Activated CD8-positive, alpha-beta T cell treated with anti-CD3 and anti-CD28 coated beads for 36 hours (primary cell): Measurements from ENCODE around the gene LONRF2. TPM values are rescaled to one million over a fixed set of nuclear protein-coding genes. Genes with fewer than 3 reads are reported as not detected.

Experiments
- ATAC-seq: fragments of 200-7000 bp; cut with Tn5 transposase; one replicate; pipeline ENCODE4 v1.10.0; 2021; ENCODE audit warnings: mild to moderate bottlenecking, moderate library complexity
- CTCF ChIA-PET: fragments of 350-600 bp; sonication (Branson Sonifier 250); formaldehyde crosslinking; loops from one replicate; lab custom pipeline; 2021; ENCODE audit warnings: antibody characterized with exemption; lab: Charles Lee
- POLR2A ChIA-PET: fragments of 350-600 bp; sonication (Branson Sonifier 250); formaldehyde crosslinking; loops from one replicate; lab custom pipeline; 2021; ENCODE audit warnings: antibody characterized with exemption; lab: Charles Lee
- DNase-seq: peaks from one replicate; pipeline ENCODE4 v3.0.0-alpha.2; 2020
- H3K27ac Mint-ChIP-seq: one replicate; pipeline ENCODE4 v1.8.0; 2021; ENCODE audit warnings: mild to moderate bottlenecking, mixed read lengths
- H3K27me3 Mint-ChIP-seq: one replicate; pipeline ENCODE4 v1.8.0; 2021; ENCODE audit warnings: mixed read lengths
- H3K36me3 Mint-ChIP-seq: one replicate; pipeline ENCODE4 v1.8.0; 2021; ENCODE audit warnings: low read depth, mixed read lengths
- H3K4me1 Mint-ChIP-seq: one replicate; pipeline ENCODE4 v1.8.0; 2021; ENCODE audit warnings: low read depth, mixed read lengths
- H3K4me3 Mint-ChIP-seq: one replicate; pipeline ENCODE4 v1.8.0; 2021; ENCODE audit warnings: mild to moderate bottlenecking, moderate library complexity, mixed read lengths
- H3K9me3 Mint-ChIP-seq: one replicate; pipeline ENCODE4 v1.8.0; 2021; ENCODE audit warnings: mixed read lengths
- CTCF ChIP-seq: fragments of 200-600 bp; IDR thresholded peaks from one replicate; pipeline ENCODE4 v1.8.0; 2022; ENCODE audit warnings: antibody characterized with exemption, mild to moderate bottlenecking
- intact Hi-C: fragments of 100-400 bp; cut with micrococcal nuclease; formaldehyde crosslinking; loops from one replicate; pipeline ENCODE4 v1.10.0; 2022
- total RNA-seq, 2 experiments: library from RNA; stranded (reverse); gene quantifications; one replicate each; pipeline ENCODE4 v1.2.3, GENCODE V29; 2021

LONRF2 gene
- total RNA-seq, 2 experiments from 2014 or later, result 0.04 to 0.20 TPM

DNA sequence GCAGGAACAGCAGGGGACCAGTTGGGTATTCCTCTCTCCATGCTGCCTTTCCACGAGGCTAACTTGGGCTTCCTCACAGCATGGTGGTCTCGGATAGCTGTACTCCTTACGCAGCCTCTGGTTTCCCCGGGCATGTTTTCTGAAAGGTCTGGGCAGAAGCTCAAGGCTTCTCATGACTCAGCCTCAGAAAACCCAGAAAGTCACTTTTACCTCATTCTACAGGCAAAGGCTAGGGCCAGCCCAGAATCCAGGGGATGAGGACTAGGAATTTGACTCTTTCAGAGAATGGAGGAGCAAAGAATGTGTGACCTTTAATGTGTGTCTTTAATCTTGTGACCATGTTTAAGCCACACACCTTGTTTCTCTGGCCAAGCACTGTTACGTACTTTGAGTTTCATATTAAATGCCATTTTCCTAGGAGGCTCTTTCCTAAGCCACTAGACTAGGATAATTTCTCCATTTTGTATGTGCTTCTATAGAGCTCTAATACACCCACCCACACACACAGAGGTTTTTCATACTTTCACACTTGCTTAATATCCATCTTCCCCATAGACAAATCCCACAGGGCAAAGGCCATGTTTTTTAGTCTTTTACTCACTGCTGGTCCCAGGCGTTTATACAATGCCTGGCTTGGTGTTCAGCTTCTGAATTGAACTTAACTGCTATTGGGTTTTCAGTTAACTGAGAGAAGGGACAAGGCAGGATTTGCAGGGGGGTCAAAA, 77.3 kb downstream of the LONRF2 start:
- Mint-ChIP-seq H3K9me3 (no peaks in the 10 kb centered on the region), H3K27me3 (peaks cover 8% of the 10 kb centered on the region), H3K4me3 (no peak overlapping the region), H3K4me1 (no peaks in the 10 kb centered on the region), H3K36me3 (no peaks in the 10 kb centered on the region), H3K27ac (no peak overlapping the region)
- ChIA-PET CTCF (interaction anchor here (1.1 to 3.2 kb wide), 3 partner anchors 17 to 425 kb away, joined by 3 to 17 read pairs (median 14); no protein-coding TSS in a partner anchor), POLR2A (interaction anchor here (0.6 kb wide), 1 partner anchor 357 kb away, joined by 4 read pairs; no protein-coding TSS in a partner anchor)
- ATAC-seq, result no peak
- intact Hi-C loops, result loop anchor here (5.0 kb wide), 1 partner anchor 428 kb away; no protein-coding TSS in a partner anchor
- TF ChIP-seq CTCF, result no peak
- no peak for DNase-seq

DNA sequence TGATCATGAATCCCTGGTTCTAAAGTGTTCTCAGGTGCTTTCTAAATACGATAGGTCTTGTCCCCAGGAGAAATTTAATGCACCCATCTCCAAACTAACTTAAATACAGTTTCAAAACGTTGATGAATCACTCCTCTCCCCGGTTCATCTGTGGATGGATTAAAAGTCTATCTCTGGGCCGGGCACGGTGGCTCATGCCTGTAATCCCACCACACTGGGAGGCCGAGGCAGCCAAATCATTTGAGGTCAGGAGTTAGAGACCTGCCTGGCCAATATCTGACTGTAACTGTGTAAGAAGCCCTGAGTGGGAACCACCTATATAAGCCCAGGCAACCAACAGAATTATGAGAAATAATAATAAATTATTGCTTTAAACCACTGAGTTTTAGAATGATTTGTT, 78.7 kb downstream of the LONRF2 start:
- no peak for ATAC-seq
- no peak for TF ChIP-seq CTCF
- Mint-ChIP-seq H3K9me3 (no peaks in the 10 kb centered on the region), H3K36me3 (no peaks in the 10 kb centered on the region), H3K4me1 (no peaks in the 10 kb centered on the region), H3K27me3 (peaks cover 6% of the 10 kb centered on the region), H3K27ac (no peak overlapping the region), H3K4me3 (no peak overlapping the region)
- POLR2A ChIA-PET, result no interaction called here
- CTCF ChIA-PET, result interaction anchor here (0.7 kb wide), 1 partner anchor 683 kb away, joined by 3 read pairs; no protein-coding TSS in a partner anchor
- intact Hi-C loops, result loop anchor here (2.0 to 5.0 kb wide), 2 partner anchors 426 to 685 kb away; no protein-coding TSS in a partner anchor
- DNase-seq, result no peak

- no peaks in the 10 kb centered on the region for H3K4me1 Mint-ChIP-seq
- H3K27me3 Mint-ChIP-seq, result peaks cover 5% of the 10 kb centered on the region
- no peaks in the 10 kb centered on the region for H3K36me3 Mint-ChIP-seq
- DNase-seq (peak; percentile 72), ATAC-seq (peak; percentile 70)
- H3K9me3 Mint-ChIP-seq, result no peaks in the 10 kb centered on the region
- no peak overlapping the region for H3K27ac Mint-ChIP-seq
- peak; percentile 69 for TF ChIP-seq CTCF
- ChIA-PET POLR2A (no interaction called here), CTCF (interaction anchor here (0.7 to 1.5 kb wide), 3 partner anchors 24 to 683 kb away, joined by 3 to 5 read pairs (median 4); no protein-coding TSS in a partner anchor)
- H3K4me3 Mint-ChIP-seq, result no peak overlapping the region
- intact Hi-C loops, result loop anchor here (2.0 to 5.0 kb wide), 2 partner anchors 426 to 684 kb away; no protein-coding TSS in a partner anchor
Observed at GRCh38 chr2:100242891-100243619, 79.2 kb downstream of the LONRF2 start.

DNA sequence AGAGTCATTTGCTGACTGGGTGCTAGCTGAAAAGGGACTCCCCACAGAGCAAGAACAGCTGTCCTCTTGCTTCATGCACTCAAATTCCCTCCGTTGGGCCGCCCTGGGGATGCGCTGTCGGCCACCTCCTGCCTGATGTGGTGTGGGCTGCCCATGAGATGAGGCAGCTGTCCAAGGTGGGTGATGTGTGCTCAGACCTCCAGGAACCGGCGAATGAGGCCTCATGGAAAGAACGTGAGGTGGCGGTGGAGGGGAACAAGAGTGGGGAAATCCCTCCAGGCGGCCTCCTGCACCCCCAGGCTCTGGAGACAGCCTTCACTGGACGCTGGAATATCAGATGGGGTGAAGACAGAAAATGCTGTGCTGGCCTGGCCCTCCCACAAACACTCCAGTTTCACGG, 79.8 kb downstream of the LONRF2 start:
- H3K9me3 Mint-ChIP-seq, result no peaks in the 10 kb centered on the region

More for the DNA sequence above, 79.8 kb downstream of the LONRF2 start:
- H3K27ac Mint-ChIP-seq, result no peak overlapping the region
- no peaks in the 10 kb centered on the region for H3K4me1 Mint-ChIP-seq
- CTCF ChIA-PET, result interaction anchor here (1.0 to 1.8 kb wide), 5 partner anchors 11 to 683 kb away, joined by 3 to 8 read pairs (median 5); no protein-coding TSS in a partner anchor
- no peak for DNase-seq
- no peaks in the 10 kb centered on the region for H3K36me3 Mint-ChIP-seq
- no peak for TF ChIP-seq CTCF
- peaks cover 3% of the 10 kb centered on the region for H3K27me3 Mint-ChIP-seq
- POLR2A ChIA-PET, result no interaction called here
- intact Hi-C loops, result loop anchor here (2.0 to 5.0 kb wide), 2 partner anchors 425 to 684 kb away; no protein-coding TSS in a partner anchor
- no peak overlapping the region for H3K4me3 Mint-ChIP-seq
- no peak for ATAC-seq
